Measurements from ENCODE around the gene IGSF9B.

GRCh38 chr11:133924661-133925060, 32.1 kb downstream of the IGSF9B start:
- TF ChIP-seq CTCF (IDR thresholded peaks at IDR 0.05) (no peak), POLR2A (IDR thresholded peaks at IDR 0.05) (no peak)

Data from heart left ventricle (tissue), 13 donors.